B cell (primary cell): ENCODE results near the gene CLDN6.

Experiments
- EZH2 ChIP-seq: IDR thresholded peaks from 2 replicates; pipeline ENCODE4 v1.6.1; 2012; ENCODE audit warnings: borderline replicate concordance, low read depth, mild to moderate bottlenecking, moderate library complexity, low read length; ENCODE audit not compliant: insufficient read depth, poor library complexity, severe bottlenecking
- TF ChIP-seq, protein P1 (sequence below): fragments of 200-600 bp; IDR thresholded peaks from one replicate; pipeline ENCODE4 v1.8.0; 2022; ENCODE audit warnings: antibody characterized with exemption, mild to moderate bottlenecking

DNA sequence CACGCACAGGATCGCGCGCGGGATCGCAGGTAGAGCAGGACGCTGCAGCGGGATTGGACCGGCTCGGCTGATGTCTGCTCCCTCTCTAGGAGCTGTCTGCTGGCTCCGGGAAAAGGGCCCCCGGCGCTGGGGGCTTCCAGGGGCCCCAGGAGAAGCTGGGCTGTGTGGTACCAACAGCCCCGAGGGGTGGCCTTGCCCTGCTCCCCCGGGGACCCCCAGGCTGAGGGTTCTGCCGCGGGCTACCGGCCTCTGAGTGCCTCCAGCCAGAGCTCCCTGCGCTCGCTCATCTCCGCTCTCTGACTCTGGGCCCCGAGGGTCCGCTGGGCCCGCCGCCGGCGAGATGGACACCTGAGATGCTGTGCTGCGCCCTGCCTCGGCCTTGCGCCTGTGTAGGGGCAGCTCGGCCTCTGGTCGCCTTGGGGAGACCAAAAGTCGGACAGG, 50.2 kb downstream of the CLDN6 start:
- TF ChIP-seq, protein P1, sequence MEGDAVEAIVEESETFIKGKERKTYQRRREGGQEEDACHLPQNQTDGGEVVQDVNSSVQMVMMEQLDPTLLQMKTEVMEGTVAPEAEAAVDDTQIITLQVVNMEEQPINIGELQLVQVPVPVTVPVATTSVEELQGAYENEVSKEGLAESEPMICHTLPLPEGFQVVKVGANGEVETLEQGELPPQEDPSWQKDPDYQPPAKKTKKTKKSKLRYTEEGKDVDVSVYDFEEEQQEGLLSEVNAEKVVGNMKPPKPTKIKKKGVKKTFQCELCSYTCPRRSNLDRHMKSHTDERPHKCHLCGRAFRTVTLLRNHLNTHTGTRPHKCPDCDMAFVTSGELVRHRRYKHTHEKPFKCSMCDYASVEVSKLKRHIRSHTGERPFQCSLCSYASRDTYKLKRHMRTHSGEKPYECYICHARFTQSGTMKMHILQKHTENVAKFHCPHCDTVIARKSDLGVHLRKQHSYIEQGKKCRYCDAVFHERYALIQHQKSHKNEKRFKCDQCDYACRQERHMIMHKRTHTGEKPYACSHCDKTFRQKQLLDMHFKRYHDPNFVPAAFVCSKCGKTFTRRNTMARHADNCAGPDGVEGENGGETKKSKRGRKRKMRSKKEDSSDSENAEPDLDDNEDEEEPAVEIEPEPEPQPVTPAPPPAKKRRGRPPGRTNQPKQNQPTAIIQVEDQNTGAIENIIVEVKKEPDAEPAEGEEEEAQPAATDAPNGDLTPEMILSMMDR = no peak
- no peak for TF ChIP-seq EZH2
